22Rv1 (cell line): ENCODE data around the gene ETV1.

Experiments
- H3K27ac ChIP-seq: fragments of 450-650 bp; 2 replicates; pipeline ENCODE4 v1.5.1; 2017
- CTCF ChIP-seq: fragments of 450-650 bp; IDR thresholded peaks from 2 replicates; pipeline ENCODE4 v1.5.1; 2017; ENCODE audit warnings: mild to moderate bottlenecking
- ZFX ChIP-seq: fragments of 450-650 bp; IDR thresholded peaks from 2 replicates; pipeline ENCODE4 v1.6.1; 2017; ENCODE audit warnings: antibody characterized with exemption, borderline replicate concordance

Gene ETV1

DNA sequence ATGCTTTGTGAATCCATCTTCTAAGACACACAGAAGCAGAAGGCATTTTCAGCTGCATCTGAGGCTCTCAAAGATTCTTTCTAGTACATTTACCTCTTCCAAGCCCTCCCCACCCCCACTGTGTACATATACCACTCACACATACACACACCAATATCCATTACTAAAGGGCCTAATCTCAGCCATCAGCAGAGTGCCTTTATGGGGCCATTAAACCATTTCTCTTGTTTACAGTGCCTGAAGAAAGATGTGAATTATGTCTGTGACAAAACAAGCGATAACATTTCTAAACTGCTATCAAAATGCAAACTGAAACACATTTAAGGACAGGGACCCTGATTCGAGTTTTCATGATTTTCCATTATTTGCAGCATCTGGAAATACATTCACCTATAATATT is 40.0 kb downstream of the ETV1 start:
- TF ChIP-seq ZFX (no peak), CTCF (no peak)
- no peak overlapping the region for H3K27ac ChIP-seq

GRCh38 chr7:13948019-13948801 is 41.3 kb downstream of the ETV1 start:
- TF ChIP-seq ZFX (no peak), CTCF (no peak)
- H3K27ac ChIP-seq: no peak overlapping the region

DNA sequence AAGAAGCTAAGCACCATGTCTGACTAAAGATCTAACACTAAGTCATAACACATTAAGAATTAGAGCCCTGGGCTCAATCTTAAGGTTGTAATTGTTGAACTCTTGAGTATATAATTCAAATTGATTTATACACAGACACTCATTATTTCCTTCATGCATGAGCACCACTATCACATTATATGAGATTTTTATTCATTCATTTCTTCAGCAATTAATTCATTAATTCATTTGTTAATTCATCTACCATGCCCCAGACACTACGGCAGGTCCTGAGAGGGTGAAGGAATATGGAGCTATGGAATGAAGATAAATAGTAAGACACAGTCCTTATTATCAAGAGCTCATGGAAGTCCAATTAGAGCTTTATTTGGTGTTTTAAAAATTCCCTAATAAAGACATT is 41.9 kb downstream of the ETV1 start:
- TF ChIP-seq CTCF (no peak), ZFX (no peak)
- H3K27ac ChIP-seq: no peak overlapping the region

DNA sequence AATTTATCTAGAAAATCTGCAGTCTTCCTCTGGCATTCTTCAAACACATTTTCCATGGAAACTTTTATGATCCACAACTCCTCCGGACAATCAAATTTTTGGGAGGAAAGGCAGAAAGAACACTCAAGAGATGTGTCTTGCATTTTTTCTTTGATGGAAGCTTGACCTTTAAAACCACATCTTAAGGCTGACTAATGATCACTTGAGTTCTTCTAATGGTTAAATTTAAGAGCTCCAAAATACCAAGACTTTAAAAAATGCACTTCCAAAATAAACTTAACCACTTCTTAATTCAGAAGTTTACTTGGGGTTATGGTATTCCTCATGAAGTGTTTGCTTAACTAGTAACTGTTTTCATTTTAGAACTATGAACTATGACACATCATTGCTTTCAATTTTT is 43.3 kb downstream of the ETV1 start:
- TF ChIP-seq CTCF (no peak), ZFX (no peak)
- no peak overlapping the region for H3K27ac ChIP-seq

DNA sequence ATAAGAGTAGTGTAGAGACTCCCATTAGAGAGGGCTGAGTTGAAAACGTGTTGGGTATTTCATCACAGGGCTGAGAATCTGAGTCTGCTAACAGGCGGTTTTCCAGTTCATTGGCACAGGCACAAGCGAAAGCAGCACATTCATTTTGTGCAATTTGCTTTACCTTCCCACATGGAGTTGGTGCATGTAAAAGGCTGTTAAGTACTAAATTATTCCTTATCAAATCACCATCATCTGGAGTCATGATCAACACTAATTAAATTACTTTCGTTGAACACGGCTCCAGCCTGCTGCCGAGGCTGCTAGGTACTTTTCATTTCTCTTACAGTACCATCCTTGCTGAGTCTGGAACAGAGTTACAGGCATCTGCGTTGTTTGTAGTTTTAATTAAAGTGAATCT is 43.8 kb downstream of the ETV1 start:
- TF ChIP-seq CTCF (no peak), ZFX (no peak)
- H3K27ac ChIP-seq: no peak overlapping the region

GRCh38 chr7:13933536-13933935 is 55.9 kb downstream of the ETV1 start:
- no peak for TF ChIP-seq ZFX
- no peak for TF ChIP-seq CTCF
- no peak overlapping the region for H3K27ac ChIP-seq

DNA sequence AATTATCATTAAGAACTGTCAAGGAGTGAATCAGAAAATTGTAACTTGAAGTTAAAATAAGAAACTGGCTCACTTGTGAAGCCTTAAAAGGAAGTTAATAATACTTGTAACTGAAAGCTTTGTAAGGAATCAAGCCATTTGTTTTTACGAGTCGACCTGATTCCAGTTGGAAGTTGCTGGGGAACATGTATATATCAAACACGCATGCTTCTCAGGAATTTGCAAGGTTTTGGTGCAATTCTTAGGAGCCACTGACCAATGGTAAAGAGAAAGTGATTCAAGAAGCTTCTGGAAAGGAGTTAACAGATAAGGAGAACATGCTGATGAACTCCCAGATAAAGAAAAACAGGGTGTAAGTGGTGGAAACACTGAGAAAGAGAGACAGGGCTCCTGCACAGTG is 56.4 kb downstream of the ETV1 start:
- no peak overlapping the region for H3K27ac ChIP-seq
- TF ChIP-seq CTCF (no peak), ZFX (no peak)
